Thoracic aorta endothelial cell (primary cell): ENCODE data around the gene IQCF6. TPM values are rescaled to one million over a fixed set of nuclear protein-coding genes. Genes with fewer than 3 reads are reported as not detected.

Experiments
- total RNA-seq: library from RNA; depleted of rRNA; stranded (reverse); fragments of >200 nt; gene quantifications from 2 replicates; pipeline ENCODE4 v1.2.3, GENCODE V29; 2012

Gene IQCF6
- total RNA-seq = not detected in 2 replicates

GRCh38 chr3:51779137-51779536, at the start of gene IQCF6:
Gene IQCF6, minus strand, starts transcription at chr3:51779237. Its CDS starts 13 bp downstream, at chr3:51779224.

Other genes with a start within 250 kb of the IQCF6 start
- gene RAD54L2, start 240.5 kb downstream of the IQCF6 start, total RNA-seq = 35.8 and 38.1 TPM in 2 replicates
- 24.2 and 30.2 TPM in 2 replicates for gene TEX264, start 108.0 kb downstream of the IQCF6 start, total RNA-seq
- gene GRM2, start 72.2 kb downstream of the IQCF6 start, total RNA-seq = under 0.01 TPM in 2 replicates
- not detected in 2 replicates for gene IQCF2, start 82.4 kb upstream of the IQCF6 start, total RNA-seq
- not detected in 2 replicates for gene IQCF5, start 96.4 kb upstream of the IQCF6 start, total RNA-seq
- gene IQCF1, start 124.1 kb upstream of the IQCF6 start, total RNA-seq = not detected in 2 replicates
- gene RRP9, start 162.7 kb upstream of the IQCF6 start, total RNA-seq = 20.6 and 21.1 TPM in 2 replicates
- 8.1 and 12.6 TPM in 2 replicates for gene PARP3, start 163.1 kb upstream of the IQCF6 start, total RNA-seq
- gene GPR62, start 176.1 kb upstream of the IQCF6 start, total RNA-seq = 0.07 TPM in 1 of 2 replicates, not detected in the other
- gene PCBP4, start 188.2 kb upstream of the IQCF6 start, total RNA-seq = 23.1 and 23.3 TPM in 2 replicates
- 12.5 and 15.5 TPM in 2 replicates for gene ABHD14B, start 194.8 kb upstream of the IQCF6 start, total RNA-seq
- 3.5 and 7.3 TPM in 2 replicates for gene ABHD14A, start 195.8 kb upstream of the IQCF6 start, total RNA-seq
- 8.0 and 11.2 TPM in 2 replicates for gene ACY1, start 204.3 kb upstream of the IQCF6 start, total RNA-seq
- gene RPL29, start 216.7 kb upstream of the IQCF6 start, total RNA-seq = 968 and 1,125 TPM in 2 replicates